HuH-7 (cell line): ENCODE measurements around the gene YIF1A.
"Not testable (repeated sequence)": the region's sequence is repeated elsewhere in the genome, so short reads cannot be mapped to it uniquely, and the experiment has no call there.

Source experiments
- DNase-seq: peaks from one replicate; pipeline ENCODE4 v3.0.0; 2011; ENCODE audit warnings: low spot score

YIF1A gene

GRCh38 chr11:66268952-66269905 is 19.7 kb downstream of the YIF1A start:
- DNase-seq = peak; percentile 99

- peak; percentile 100 for DNase-seq
Measured at GRCh38 chr11:66268244-66268951, 20.5 kb downstream of the YIF1A start, which contains the start of gene RAB1B. Gene RAB1B, plus strand, starts transcription at chr11:66268639. Its CDS starts 41 bp downstream, at chr11:66268680.

GRCh38 chr11:66267379-66268243 is 21.3 kb downstream of the YIF1A start:
- peak; percentile 100 for DNase-seq

GRCh38 chr11:66267039-66267378 is 21.9 kb downstream of the YIF1A start:
- DNase-seq = peak; percentile 86

GRCh38 chr11:66266378-66267038 is 22.4 kb downstream of the YIF1A start:
- no peak for DNase-seq

- no peak for DNase-seq
Measured at GRCh38 chr11:66265531-66266377, 23.2 kb downstream of the YIF1A start.

- peak; percentile 97 for DNase-seq
Measured at GRCh38 chr11:66264914-66265313, 24.0 kb downstream of the YIF1A start.

- DNase-seq = no peak
Measured at GRCh38 chr11:66264383-66264782, 24.6 kb downstream of the YIF1A start.

GRCh38 chr11:66263785-66264184 is 25.2 kb downstream of the YIF1A start:
- no peak for DNase-seq

- no peak for DNase-seq
Measured at GRCh38 chr11:66263231-66263630, 25.7 kb downstream of the YIF1A start.

GRCh38 chr11:66262696-66263095 is 26.2 kb downstream of the YIF1A start:
- no peak for DNase-seq

- no peak for DNase-seq
Measured at GRCh38 chr11:66262191-66262590, 26.8 kb downstream of the YIF1A start.

- no peak for DNase-seq
Measured at GRCh38 chr11:66261578-66261977, 27.4 kb downstream of the YIF1A start.

- DNase-seq = no peak
Measured at GRCh38 chr11:66259956-66260355, 29.0 kb downstream of the YIF1A start.

GRCh38 chr11:66259225-66259624 is 29.7 kb downstream of the YIF1A start:
- DNase-seq = no peak

- DNase-seq = no peak
Measured at GRCh38 chr11:66258473-66258893, 30.5 kb downstream of the YIF1A start.

GRCh38 chr11:66253081-66253480 is 35.9 kb downstream of the YIF1A start:
- DNase-seq = not testable (repeated sequence)

GRCh38 chr11:66251809-66252208 is 37.1 kb downstream of the YIF1A start:
- DNase-seq = no peak

- DNase-seq = no peak
Measured at GRCh38 chr11:66248903-66249302, 40.0 kb downstream of the YIF1A start.

- DNase-seq = no peak
Measured at GRCh38 chr11:66247801-66248200, 41.1 kb downstream of the YIF1A start.

GRCh38 chr11:66247295-66247694 is 41.6 kb downstream of the YIF1A start:
- DNase-seq = no peak
